Lung (tissue), 12 donors: ENCODE results near the gene CEP131. TPM values are rescaled to one million over a fixed set of nuclear protein-coding genes. Genes with fewer than 3 reads are reported as not detected.

Source experiments
- ATAC-seq: fragments of 200-7000 bp; cut with Tn5 transposase; one replicate; pipeline ENCODE4 v1.9.1; 2020; ENCODE audit warnings: moderate number of reproducible peaks; ENCODE audit not compliant: insufficient read depth, low FRiP score
- DNase-seq, 3 donors: peaks; one replicate each; pipeline ENCODE4 v3.0.0-alpha.2; 2013 to 2017
- H3K27ac ChIP-seq, 2 donors: one replicate each; pipeline ENCODE4 v1.5.1; 2013; ENCODE audit warnings: mild to moderate bottlenecking in 2 of 2, moderate library complexity in 2 of 2, control low read depth in 1 of 2, inconsistent platforms in 1 of 2, low read depth in 1 of 2, low read length in 1 of 2
- H3K27me3 ChIP-seq, 3 donors: one replicate each; pipeline ENCODE4 v1.5.1; 2013; ENCODE audit warnings: low read length in 2 of 3; ENCODE audit not compliant: control insufficient read depth in 3 of 3, insufficient read depth in 3 of 3
- H3K36me3 ChIP-seq, 4 donors: one replicate each; pipeline ENCODE4 v1.5.1; 2013; ENCODE audit warnings: low read length in 4 of 4, mild to moderate bottlenecking in 1 of 4, moderate library complexity in 1 of 4; ENCODE audit not compliant: control insufficient read depth in 4 of 4, insufficient read depth in 4 of 4
- H3K4me1 ChIP-seq, 5 donors: one replicate each; pipeline ENCODE4 v1.5.1; 2013; ENCODE audit warnings: low read length in 5 of 5, mild to moderate bottlenecking in 2 of 5, moderate library complexity in 1 of 5; ENCODE audit not compliant: control insufficient read depth in 5 of 5, insufficient read depth in 5 of 5
- H3K4me3 ChIP-seq: one replicate; pipeline ENCODE4 v1.5.1; 2013; ENCODE audit warnings: mild to moderate bottlenecking, control low read depth, moderate library complexity
- H3K9ac ChIP-seq, 2 donors: one replicate each; pipeline ENCODE4 v1.5.1; 2013; ENCODE audit warnings: low read length in 2 of 2, control low read depth in 1 of 2; ENCODE audit not compliant: insufficient read depth in 1 of 2
- H3K9me3 ChIP-seq, 4 donors: one replicate each; pipeline ENCODE4 v1.5.1; 2013; ENCODE audit warnings: low read length in 3 of 4, mild to moderate bottlenecking in 1 of 4, moderate library complexity in 1 of 4; ENCODE audit not compliant: control insufficient read depth in 4 of 4, insufficient read depth in 3 of 4
- CTCF ChIP-seq: IDR thresholded peaks from 2 replicates; pipeline ENCODE4 v1.5.1; 2012; ENCODE audit warnings: mild to moderate bottlenecking; ENCODE audit errors: control extremely low read depth, extremely low read depth
- WGBS, 2 donors: extraction: QIAGEN DNeasy Blood & Tissue Kit; methylation state at CpG; one replicate each; pipeline ENCODE4 v1.1.7; 2013; 5-methylcytosine and 5-hydroxymethylcytosine counted together
- polyA plus RNA-seq, 2 donors: library from polyadenylated mRNA; stranded (reverse); fragments of 200-250 nt; gene quantifications; one replicate each; pipeline ENCODE4 v1.2.1, GENCODE V29; 2013
- total RNA-seq, 2 donors: library from RNA; depleted of rRNA in 1 of 2; stranded (reverse); fragments of >200 nt in 1 of 2; gene quantifications; one replicate each; pipeline ENCODE4 v1.2.1, GENCODE V29; 2014 to 2021
- donor health status: control.
- donor health status: control.
- donor health status: Bipolar disorder and iron deficiency.
- donor health status: healthy.
- donor health status: DM: yes; HTN: yes; CAD: no.

The CEP131 gene
- total and polyA plus RNA-seq, 4 donors = 7.0 to 14.5 (median 10.9) TPM

- DNase-seq = no peak
These were observed 4.3 kb downstream of the CEP131 start for GRCh38 chr17:81218459-81218858.

DNA sequence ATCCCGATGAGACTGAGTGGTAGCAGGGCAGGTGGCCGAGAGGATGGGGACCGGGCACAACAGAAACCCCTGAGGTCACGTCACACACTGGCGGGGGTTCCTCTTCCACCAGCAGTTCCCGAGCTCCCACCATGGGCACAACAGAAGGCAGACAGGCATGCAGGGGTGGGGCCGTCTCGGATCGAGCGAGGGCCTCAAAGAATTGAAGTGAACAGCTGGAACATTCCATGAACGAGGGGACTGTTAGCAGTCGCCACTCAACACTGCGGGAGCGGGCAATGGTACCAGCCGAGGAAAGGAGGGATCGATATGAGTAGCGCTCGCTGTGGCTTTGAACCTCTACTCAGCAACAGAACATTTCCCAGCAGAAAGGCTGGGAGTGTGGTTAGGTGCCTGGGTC is 5.3 kb downstream of the CEP131 start:
- Histone ChIP-seq H3K9me3 (no peaks in the 10 kb centered on the region), H3K9ac (no peak overlapping the region), H3K36me3 (peaks cover 0 to 5% (median 2%) of the 10 kb centered on the region in 4 donors), H3K4me3 (no peak overlapping the region), H3K27ac (no peak overlapping the region), H3K4me1 (peaks cover 0 to 12% (median 4%) of the 10 kb centered on the region in 5 donors), H3K27me3 (no peaks in the 10 kb centered on the region)
- WGBS, 2 donors = 93 to 97% methylated on average over 18 of the region's 18 CpGs
- DNase-seq = no peak
- ATAC-seq = no peak
- TF ChIP-seq CTCF = no peak

More at GRCh38 chr17:81218459-81218858, 4.3 kb downstream of the CEP131 start:
- Histone ChIP-seq H3K4me1 (peaks cover 0 to 15% (median 4%) of the 10 kb centered on the region in 5 donors), H3K27ac (no peak overlapping the region), H3K9me3 (no peaks in the 10 kb centered on the region), H3K27me3 (no peaks in the 10 kb centered on the region), H3K9ac (no peak overlapping the region), H3K36me3 (peaks cover 0 to 5% (median 2%) of the 10 kb centered on the region in 4 donors), H3K4me3 (no peak overlapping the region)
- ATAC-seq = no peak
- no peak for TF ChIP-seq CTCF
- WGBS, 2 donors = 91 to 93% methylated on average over 13 of the region's 13 CpGs

- 97 to 98% methylated on average over 8 of the region's 8 CpGs for WGBS, 2 donors
- ATAC-seq = no peak
These were observed 8.8 kb downstream of the CEP131 start for GRCh38 chr17:81213978-81214377.

More at GRCh38 chr17:81213978-81214377, 8.8 kb downstream of the CEP131 start:
- Histone ChIP-seq H3K36me3 (peaks cover 0 to 3% (median 0%) of the 10 kb centered on the region in 4 donors), H3K27me3 (no peaks in the 10 kb centered on the region), H3K4me3 (no peak overlapping the region), H3K4me1 (no peaks in the 10 kb centered on the region), H3K9me3 (no peaks in the 10 kb centered on the region), H3K9ac (no peak overlapping the region), H3K27ac (no peak overlapping the region)
- DNase-seq = no peak
- TF ChIP-seq CTCF = no peak
